ENCODE results near the gene KDM8. TPM values are rescaled to one million over a fixed set of nuclear protein-coding genes. Genes with fewer than 3 reads are reported as not detected.
"Not testable (repeated sequence)": the region's sequence is repeated elsewhere in the genome, so short reads cannot be mapped to it uniquely, and the experiment has no call there.

KDM8 gene
- total RNA-seq, 3 donors from 2014 or later (not counting 1 experiment from before 2014, with no cell fraction given) = 11.4 to 17.9 (median 17.8) TPM

DNA sequence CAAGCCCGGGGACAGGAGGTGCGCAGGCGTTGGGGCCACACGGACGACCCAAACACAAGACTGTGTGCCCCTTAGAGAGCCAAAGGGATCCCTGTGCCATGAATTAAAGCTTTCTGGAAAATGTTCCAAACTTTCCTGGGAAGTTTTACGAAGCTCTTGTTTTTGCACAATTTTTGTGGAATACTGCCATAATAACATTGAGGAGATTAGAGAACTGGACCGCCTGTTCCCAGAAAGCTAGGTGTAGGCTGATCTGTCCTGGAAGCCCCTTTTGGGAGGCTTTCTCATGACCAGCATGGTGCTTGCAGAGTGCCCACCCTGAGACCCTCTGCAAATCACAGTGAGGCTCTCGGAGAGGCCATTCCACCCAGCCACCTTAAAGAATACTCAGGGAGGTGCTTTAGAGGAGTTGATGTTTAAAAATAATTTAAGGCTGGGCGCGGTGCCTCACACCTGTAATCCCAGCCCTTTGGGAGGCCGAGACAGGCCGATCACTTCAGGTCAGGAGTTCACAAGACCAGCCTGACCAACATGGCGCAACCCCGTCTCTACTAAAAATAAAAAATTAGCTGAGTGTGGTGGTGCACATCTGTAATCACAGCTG is 1.1 kb downstream of the KDM8 start:
- Mint-ChIP-seq H3K27ac (peak overlapping the region; percentile 96 to 98), H3K36me3 (no peaks in the 10 kb centered on the region), H3K27me3 (ENCODE audit: low read depth in 2 of 2) (no peaks in the 10 kb centered on the region), H3K4me1 (peaks cover 40 to 46% of the 10 kb centered on the region in 2 donors), H3K4me3 (peak overlapping the region; percentile 97), H3K9me3 (no peaks in the 10 kb centered on the region)
- peak overlapping the region; percentile 97 for H3K4me3 ChIP-seq (ENCODE audit: low read length)
- intact Hi-C loops (cut with micrococcal nuclease) = no loop called here
- ATAC-seq (no peak), DNase-seq (no peak)
- H3K36me3 ChIP-seq (ENCODE audit: control insufficient read depth, insufficient read depth, low read length) = peaks cover 2% of the 10 kb centered on the region
- TF ChIP-seq, protein P1, sequence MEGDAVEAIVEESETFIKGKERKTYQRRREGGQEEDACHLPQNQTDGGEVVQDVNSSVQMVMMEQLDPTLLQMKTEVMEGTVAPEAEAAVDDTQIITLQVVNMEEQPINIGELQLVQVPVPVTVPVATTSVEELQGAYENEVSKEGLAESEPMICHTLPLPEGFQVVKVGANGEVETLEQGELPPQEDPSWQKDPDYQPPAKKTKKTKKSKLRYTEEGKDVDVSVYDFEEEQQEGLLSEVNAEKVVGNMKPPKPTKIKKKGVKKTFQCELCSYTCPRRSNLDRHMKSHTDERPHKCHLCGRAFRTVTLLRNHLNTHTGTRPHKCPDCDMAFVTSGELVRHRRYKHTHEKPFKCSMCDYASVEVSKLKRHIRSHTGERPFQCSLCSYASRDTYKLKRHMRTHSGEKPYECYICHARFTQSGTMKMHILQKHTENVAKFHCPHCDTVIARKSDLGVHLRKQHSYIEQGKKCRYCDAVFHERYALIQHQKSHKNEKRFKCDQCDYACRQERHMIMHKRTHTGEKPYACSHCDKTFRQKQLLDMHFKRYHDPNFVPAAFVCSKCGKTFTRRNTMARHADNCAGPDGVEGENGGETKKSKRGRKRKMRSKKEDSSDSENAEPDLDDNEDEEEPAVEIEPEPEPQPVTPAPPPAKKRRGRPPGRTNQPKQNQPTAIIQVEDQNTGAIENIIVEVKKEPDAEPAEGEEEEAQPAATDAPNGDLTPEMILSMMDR (IDR thresholded peaks at IDR 0.05) = no peak
- peak overlapping the region; percentile 99 for H3K27ac ChIP-seq (ENCODE audit: low read length)
- peaks cover 30% of the 10 kb centered on the region for H3K4me1 ChIP-seq (ENCODE audit: control insufficient read depth, insufficient read depth, low read length)
- H3K27me3 ChIP-seq (ENCODE audit: control insufficient read depth, insufficient read depth, low read length) = no peaks in the 10 kb centered on the region
- H3K9me3 ChIP-seq (ENCODE audit: control insufficient read depth, insufficient read depth, low read length) = no peaks in the 10 kb centered on the region
- 59% methylated on average over 14 of the region's 14 CpGs for WGBS (ENCODE audit: insufficient coverage)

DNA sequence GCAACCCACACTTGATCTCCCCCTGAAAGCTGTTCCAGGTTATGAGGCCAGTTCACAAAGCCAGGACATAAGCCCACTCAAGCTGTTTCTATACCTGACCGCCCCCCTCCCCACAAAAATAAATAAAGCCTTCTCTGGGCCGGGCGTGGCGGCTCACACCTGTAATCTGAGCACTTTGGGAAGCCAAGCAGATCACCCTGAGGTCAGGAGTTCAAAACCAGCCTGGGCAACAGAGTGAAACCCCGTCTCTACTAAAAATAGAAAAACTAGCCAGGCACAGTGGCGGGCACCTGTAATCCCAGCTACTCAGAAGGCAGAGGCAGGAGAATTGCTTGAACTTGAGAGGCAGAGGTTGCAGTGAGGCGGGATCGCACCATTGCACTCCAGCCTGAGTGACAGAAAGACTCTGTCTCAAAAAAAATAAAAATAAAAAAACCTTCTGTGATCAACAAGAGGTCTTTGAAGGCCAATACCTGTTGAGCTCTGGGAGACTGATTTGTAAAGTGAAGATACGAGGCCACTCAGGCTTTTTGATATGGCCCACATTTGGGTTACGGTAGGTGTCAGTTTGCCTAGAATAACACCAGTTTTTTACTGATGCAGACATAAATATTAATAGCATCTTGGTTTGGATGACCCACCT is 2.2 kb downstream of the KDM8 start:
- H3K4me3 Mint-ChIP-seq = no peak overlapping the region
- H3K4me1 ChIP-seq (ENCODE audit: control insufficient read depth, insufficient read depth, low read length) = peaks cover 23% of the 10 kb centered on the region

DNA sequence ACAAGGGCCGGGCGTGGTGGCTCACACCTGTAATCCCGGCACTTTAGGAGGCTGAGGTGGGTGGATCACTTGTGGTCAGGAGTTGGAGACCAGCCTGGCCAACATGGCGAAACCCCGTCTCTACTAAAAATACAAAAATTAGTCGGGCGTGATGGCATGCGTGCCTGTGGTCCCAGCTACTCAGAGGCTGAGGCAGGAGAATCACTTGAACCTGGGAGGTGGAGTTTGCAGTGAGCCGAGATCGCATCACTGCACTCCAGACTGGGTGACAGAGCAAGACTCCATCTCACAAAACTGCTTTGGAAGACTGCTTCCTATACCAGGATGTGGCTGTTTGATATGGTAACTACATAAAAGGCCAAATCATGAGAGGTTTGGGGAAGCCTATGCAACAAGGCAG is 3.8 kb downstream of the KDM8 start:
- H3K4me3 ChIP-seq (ENCODE audit: low read length); H3K27ac Mint-ChIP-seq; ATAC-seq; intact Hi-C loops (cut with micrococcal nuclease); DNase-seq; H3K27me3 Mint-ChIP-seq (ENCODE audit: low read depth in 2 of 2); H3K4me3 Mint-ChIP-seq; H3K9me3 ChIP-seq (ENCODE audit: control insufficient read depth, insufficient read depth, low read length); H3K36me3 ChIP-seq (ENCODE audit: control insufficient read depth, insufficient read depth, low read length); H3K27me3 ChIP-seq (ENCODE audit: control insufficient read depth, insufficient read depth, low read length); H3K9me3 Mint-ChIP-seq; H3K36me3 Mint-ChIP-seq; H3K27ac ChIP-seq (ENCODE audit: low read length): not testable (repeated sequence)
- 90% methylated on average over 8 of the region's 10 CpGs for WGBS (ENCODE audit: insufficient coverage)
- peaks cover 27% of the 10 kb centered on the region for H3K4me1 ChIP-seq (ENCODE audit: control insufficient read depth, insufficient read depth, low read length)
- peaks cover 28 to 31% of the 10 kb centered on the region in 2 donors for H3K4me1 Mint-ChIP-seq

More for the DNA sequence above, 2.2 kb downstream of the KDM8 start:
- ATAC-seq = no peak
- intact Hi-C loops (cut with micrococcal nuclease) = no loop called here
- Mint-ChIP-seq H3K27me3 (ENCODE audit: low read depth in 2 of 2) (no peaks in the 10 kb centered on the region), H3K4me1 (peaks cover 28 to 35% of the 10 kb centered on the region in 2 donors), H3K9me3 (no peaks in the 10 kb centered on the region), H3K36me3 (no peaks in the 10 kb centered on the region), H3K27ac (no peak overlapping the region)
- 82% methylated on average over 8 of the region's 10 CpGs for WGBS (ENCODE audit: insufficient coverage)
- no peak overlapping the region for H3K27ac ChIP-seq (ENCODE audit: low read length)
- no peaks in the 10 kb centered on the region for H3K9me3 ChIP-seq (ENCODE audit: control insufficient read depth, insufficient read depth, low read length)
- no peaks in the 10 kb centered on the region for H3K27me3 ChIP-seq (ENCODE audit: control insufficient read depth, insufficient read depth, low read length)
- DNase-seq = no peak
- TF ChIP-seq, protein P1 (IDR thresholded peaks at IDR 0.05) = no peak
- H3K4me3 ChIP-seq (ENCODE audit: low read length) = no peak overlapping the region
- H3K36me3 ChIP-seq (ENCODE audit: control insufficient read depth, insufficient read depth, low read length) = peaks cover 8% of the 10 kb centered on the region

DNA sequence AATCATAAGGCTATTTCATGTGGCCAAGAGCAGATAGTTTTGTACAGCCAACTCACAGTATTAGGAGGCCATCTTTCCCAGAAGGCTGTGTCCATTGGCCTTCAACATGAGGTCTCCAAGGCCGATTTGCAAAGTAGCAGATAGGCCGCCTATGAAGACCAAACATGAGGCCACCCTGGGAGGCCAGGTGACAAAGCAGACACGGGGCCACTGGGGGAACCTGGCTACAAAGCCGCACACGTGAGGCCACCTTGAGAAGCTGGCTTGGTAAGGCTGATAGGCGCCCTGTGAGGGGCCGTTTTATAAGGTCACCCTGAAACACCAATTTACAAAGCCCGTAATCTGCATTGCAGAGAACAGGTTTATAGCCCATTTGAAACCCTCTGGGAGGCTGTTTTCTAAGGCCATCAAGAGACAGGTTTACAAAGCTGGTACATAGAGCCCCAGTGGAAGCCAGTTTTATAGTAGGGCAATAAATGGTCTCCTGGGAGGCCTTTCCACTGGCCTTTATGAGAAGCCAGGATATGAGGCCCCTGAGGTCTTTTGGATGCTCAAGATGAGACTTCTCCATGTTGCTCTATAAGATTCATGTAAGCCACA is 4.9 kb downstream of the KDM8 start:
- Mint-ChIP-seq H3K4me3 (no peak overlapping the region), H3K27ac (no peak overlapping the region)
- 98% methylated on average over 8 of the region's 8 CpGs for WGBS (ENCODE audit: insufficient coverage)

More for the DNA sequence above, 4.9 kb downstream of the KDM8 start:
- ATAC-seq (no peak), DNase-seq (no peak)
- Mint-ChIP-seq H3K9me3 (no peaks in the 10 kb centered on the region), H3K4me1 (peaks cover 20% of the 10 kb centered on the region in 2 donors), H3K27me3 (ENCODE audit: low read depth in 2 of 2) (no peaks in the 10 kb centered on the region), H3K36me3 (no peaks in the 10 kb centered on the region)
- Histone ChIP-seq H3K27ac (ENCODE audit: low read length) (no peak overlapping the region), H3K9me3 (ENCODE audit: control insufficient read depth, insufficient read depth, low read length) (no peaks in the 10 kb centered on the region), H3K4me3 (ENCODE audit: low read length) (no peak overlapping the region), H3K36me3 (ENCODE audit: control insufficient read depth, insufficient read depth, low read length) (peaks cover 12% of the 10 kb centered on the region), H3K4me1 (ENCODE audit: control insufficient read depth, insufficient read depth, low read length) (peaks cover 22% of the 10 kb centered on the region), H3K27me3 (ENCODE audit: control insufficient read depth, insufficient read depth, low read length) (no peaks in the 10 kb centered on the region)
- TF ChIP-seq, protein P1 (IDR thresholded peaks at IDR 0.05) = no peak
- intact Hi-C loops (cut with micrococcal nuclease) = no loop called here
